HG02623 (cell line): ENCODE measurements around the gene SNRPD1.
"Not testable (repeated sequence)": the region's sequence is repeated elsewhere in the genome, so short reads cannot be mapped to it uniquely, and the experiment has no call there.

Experiments
- ATAC-seq: cut with Tn5 transposase; IDR thresholded peaks from one replicate; pipeline ENCODE4 v1.9.1; 2021; ENCODE audit warnings: moderate library complexity; ENCODE audit not compliant: unreplicated experiment

SNRPD1 gene

DNA sequence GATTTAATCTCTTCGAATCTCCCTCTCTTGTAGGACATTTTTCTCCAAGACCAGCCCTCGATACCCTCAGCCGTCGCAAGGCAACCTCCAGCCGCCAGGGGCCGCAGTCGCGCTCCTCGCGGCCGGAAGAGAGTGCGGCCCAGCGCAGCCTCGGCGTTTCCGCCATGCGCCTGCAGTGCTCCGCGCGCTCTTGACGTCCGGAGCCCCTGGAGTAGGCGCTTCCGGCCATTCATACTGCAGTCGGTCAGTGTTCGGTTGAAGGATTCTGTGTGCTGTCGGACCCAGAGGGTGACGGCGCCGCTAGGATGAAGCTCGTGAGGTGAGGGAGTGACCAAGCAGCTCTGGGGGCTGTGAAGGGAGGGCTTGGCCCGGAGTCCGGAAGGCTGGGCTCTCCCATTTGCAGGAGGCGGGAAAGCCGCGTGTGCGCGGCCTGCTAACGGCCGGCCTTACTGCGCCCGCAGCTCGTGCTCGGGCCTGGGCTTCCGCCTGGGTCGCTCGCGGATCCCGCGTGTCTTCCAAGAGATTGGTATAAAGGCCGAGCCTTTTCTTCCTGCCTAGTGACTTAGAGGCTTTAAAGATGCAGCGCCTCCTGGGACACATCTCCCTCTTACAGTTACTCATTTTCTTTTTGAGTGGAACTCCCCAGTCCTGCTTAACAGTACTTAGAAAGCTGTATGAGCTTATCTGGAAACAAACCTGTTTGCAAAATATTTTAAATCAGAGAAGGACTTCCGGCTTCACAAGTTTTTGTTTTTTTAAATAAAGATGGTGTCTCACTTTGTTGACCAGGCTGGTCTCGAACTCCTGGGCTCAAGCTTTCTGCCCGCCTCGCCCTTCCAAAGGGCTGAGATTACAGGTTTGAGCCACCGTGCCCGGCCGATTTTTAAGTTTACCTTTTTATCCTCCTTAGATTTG is at the start of gene SNRPD1:
TSS of gene SNRPD1 (plus strand) at position 190 of the 915 bp plus-strand sequence. CDS start at position 306, 116 bp downstream.
- peak; percentile 97 for ATAC-seq

DNA sequence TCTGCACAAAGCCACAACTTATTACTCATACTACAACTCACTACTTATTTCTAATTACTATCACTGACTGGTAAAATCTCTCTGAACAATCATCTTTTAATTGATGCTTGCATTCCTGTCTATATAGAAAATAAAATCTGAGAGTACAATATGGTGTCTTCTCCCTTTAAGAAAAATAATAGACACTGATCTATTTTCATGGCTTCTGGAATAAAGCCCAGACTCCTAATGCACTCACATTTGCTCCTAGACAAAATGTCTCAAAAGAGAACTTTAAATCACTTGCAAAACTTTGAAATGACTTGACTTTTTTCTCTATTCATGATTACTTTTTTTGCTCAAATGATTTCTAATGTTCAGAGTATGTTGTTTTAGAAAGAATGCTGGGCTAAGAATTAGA is 40.3 kb upstream of the SNRPD1 start:
- no peak for ATAC-seq

DNA sequence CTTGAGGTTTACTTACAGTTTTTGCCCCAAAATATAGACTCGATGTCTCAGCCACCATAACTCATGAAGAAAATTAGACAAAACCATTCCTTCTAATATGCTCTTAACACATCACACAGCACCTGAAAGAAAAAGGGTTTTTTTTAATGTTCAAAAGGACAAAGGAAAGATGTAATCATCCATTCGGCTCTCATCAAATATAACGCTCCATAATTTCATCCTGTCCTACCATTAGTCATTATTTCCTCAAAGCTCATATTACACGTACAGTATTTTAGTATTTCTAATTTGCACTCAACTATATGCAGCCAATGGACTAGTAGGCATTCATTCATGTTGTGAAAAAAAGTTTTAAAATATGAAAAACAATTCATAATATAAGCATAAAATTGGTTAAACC is 36.5 kb upstream of the SNRPD1 start:
- no peak for ATAC-seq

DNA sequence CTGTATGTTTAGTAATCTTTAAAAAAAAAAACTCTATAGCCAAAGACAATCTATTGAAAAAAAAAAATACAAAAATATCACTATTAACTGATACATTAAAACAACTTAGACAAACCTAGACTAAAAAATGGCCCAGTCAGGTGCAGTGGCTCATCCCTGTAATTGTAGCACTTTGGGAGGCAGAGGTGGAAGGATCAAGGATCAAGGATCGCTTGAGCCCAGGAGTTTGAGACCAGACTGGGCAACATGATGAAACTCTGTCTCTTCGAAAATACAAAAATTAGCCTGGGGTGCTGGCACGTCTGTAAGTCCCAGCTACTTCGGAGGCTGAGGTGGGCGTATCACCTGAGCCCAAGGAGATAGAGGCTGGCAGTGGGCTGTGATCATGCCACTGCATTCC is 27.7 kb upstream of the SNRPD1 start:
- no peak for ATAC-seq

DNA sequence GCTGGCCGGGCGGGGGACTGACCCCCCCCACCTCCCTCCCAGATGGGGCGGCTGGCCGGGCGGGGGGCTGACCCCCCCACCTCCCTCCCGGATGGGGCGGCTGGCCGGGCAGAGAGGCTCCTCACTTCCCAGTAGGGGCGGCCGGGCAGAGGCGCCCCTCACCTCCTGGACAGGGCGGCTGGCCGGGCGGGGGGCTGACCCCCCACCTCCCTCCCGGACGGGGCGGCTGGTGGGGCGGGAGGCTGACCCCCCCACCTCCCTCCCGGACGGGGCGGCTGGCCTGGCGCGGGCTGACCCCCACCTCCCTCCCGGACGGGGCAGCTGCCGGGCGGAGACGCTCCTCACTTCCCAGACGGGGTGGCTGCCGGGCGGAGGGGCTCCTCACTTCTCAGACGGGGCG is 19.8 kb upstream of the SNRPD1 start:
- ATAC-seq = not testable (repeated sequence)

- ATAC-seq = no peak
Observed at GRCh38 chr18:21593540-21594257, 18.4 kb upstream of the SNRPD1 start.

GRCh38 chr18:21597620-21598019 is 14.5 kb upstream of the SNRPD1 start:
- no peak for ATAC-seq

- ATAC-seq = no peak
Observed at GRCh38 chr18:21598726-21599584, 13.2 kb upstream of the SNRPD1 start.

GRCh38 chr18:21599585-21600525 is 12.3 kb upstream of the SNRPD1 start:
- ATAC-seq = peak; percentile 38

DNA sequence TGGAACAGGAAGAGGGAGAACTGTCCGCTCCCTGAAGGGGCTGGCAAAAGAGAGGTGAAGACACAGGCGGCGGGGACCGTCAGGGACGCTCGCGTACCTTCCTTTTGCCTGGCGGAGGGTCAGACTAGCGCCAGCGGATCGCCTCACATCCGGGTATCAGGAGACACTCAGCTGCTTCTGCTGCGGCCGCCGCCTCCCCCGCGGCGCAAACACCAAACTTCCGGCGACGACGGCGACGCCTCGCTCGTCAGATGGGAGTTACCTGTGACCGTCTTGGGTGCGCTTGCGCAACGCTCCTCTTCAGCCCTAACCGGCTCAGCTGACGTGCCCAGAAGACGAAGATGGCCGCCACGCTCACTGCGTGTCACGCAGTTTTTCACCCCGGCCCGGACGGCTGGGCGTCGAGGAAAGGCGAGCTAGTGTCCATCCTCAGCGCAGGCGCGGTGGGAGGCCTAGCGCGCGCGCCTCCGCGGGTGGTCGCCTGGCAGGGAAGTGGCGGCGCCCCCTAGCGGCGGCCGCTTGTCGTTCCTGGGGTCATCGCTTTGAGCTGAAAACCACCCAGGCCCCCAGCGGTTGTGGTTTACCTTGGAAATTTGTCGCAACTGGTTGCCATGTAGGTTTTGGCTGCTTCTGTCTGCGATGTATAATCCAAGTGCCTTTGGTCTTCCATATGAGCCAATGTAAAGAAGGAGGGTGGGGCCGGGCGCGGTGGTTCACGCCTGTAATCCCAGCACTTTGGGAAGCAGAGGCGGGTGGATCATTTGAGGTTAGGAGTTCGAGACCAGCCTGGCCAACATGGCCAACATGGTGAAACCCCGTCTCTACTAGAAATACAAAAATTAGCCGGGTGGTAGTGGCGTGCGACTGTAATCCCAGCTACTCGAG is 11.3 kb upstream of the SNRPD1 start, which contains the start of gene ESCO1:
TSS of gene ESCO1 (minus strand) at position 179 of the 885 bp plus-strand sequence. CDS start 25,861 bp downstream, outside the sequence.
- peak; percentile 83 for ATAC-seq

- no peak for ATAC-seq
Observed at GRCh38 chr18:21602299-21602587, 9.9 kb upstream of the SNRPD1 start.

GRCh38 chr18:21604671-21605070 is 7.4 kb upstream of the SNRPD1 start:
- no peak for ATAC-seq

DNA sequence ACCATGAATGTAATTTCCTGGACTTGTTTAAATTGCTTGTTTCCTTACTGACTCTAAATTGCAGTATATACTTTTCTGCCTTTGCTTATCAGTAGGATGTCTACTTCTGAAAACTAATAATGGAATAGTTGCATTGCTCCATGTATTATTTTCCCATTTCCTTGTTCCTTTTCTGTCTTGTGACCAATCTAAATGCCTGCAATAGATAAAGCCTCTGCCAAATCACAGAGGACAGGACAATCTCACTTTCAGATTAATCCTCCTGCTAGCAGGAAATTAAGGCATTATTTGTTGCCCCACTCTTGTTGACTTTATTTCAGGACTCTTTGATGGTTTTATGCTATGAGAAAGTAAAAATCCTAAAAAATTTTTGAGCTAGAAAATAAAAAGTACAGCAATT is 6.9 kb upstream of the SNRPD1 start:
- no peak for ATAC-seq

DNA sequence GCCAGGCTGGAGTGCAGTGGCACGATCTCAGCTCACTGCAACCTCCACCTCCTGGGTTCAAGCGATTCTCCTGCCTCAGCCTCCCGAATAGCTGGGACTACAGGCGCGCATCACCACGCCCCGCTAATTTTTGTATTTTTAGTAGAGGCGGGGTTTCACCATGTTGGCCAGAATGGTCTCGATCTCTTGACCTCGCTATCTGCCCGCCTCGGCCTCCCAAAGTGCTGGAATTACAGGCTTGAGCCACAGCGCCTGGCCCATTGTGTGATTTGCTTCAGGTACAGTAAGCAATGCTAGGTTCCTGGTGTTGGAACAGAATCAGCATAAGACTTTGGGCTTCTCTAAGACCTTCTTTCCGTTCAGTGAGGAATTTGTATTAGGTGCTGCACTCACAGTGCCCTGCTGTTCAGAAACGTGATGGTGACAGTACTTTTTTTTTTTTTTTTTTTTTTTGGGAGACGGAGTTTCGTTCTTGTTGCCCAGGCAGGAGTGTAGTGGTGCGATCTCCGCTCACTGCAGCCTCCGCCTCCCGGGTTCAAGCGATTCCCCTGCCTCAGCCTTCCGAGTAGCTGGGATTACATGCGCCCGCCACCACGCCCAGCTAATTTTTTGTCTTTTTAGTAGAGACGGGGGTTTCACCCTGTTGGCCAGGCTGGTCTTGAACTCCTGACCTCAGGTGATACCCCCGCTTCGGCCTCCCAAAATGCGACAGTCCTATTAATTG is 551 bp upstream of the SNRPD1 start:
- not testable (repeated sequence) for ATAC-seq

- ATAC-seq = not testable (repeated sequence)
Observed at GRCh38 chr18:21621640-21622039, 9.5 kb downstream of the SNRPD1 start.

DNA sequence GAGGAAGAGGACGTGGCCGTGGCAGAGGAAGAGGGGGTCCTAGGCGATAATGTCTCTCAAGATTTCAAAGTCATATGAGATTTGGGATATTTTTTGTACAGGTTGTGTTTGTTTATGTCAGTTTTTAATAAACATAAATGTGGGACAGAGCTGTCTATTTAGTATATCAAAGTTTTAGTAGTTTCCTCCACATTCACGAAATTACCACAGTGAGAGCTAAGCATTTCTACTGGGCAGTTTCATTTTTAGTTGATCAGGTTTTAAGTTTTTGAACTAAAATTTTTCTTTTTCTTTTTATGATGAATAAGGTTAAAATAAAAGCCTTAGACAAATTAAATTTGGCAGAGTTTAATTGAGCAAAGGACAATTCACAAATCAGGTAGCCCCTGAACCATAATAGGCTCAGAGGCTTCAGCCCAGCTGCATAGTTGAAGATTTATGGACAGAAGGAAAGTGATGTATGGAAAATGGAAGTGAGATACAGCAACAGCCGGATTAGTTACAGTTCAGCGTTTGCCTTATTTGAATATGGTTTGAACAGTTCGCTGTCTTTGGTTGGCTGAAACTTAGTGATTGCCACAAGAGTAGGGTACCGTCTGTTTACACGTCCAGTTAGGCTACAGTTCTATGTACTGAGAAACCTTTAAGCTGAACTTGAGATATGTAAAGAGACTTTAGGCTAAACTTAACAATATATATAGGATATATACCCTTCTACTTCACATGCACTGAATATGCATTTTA is 17.1 kb downstream of the SNRPD1 start:
- ATAC-seq = peak; percentile 95

GRCh38 chr18:21632393-21632792 is 20.3 kb downstream of the SNRPD1 start:
- ATAC-seq = no peak
